Medulla oblongata (tissue), 1 donor: ENCODE data around the gene P3H4.

Experiments used
- DNase-seq: peaks from one replicate; pipeline ENCODE4 v3.0.0-alpha.2; 2015; ENCODE audit errors: extremely low spot score

The P3H4 gene

DNA sequence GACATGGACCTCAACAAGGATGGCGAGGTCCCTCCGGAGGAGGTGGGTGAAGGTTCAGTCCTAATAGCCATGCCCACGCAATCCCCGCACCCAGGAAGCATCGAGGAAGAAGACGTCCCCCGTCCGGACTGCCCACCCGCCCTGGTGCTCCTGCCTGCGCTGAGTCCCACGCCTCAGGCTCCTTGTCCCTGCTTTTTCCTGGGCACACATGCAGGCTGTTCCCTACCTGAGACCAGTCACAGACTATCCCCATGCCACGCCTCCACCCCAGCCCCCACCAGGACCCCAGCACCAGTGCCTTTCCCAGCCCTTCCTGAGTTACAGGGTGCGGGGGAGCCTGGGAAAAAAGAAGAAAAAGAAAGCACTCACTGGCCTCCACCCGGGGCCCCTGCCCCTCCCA is 10.0 kb upstream of the P3H4 start:
- no peak for DNase-seq

DNA sequence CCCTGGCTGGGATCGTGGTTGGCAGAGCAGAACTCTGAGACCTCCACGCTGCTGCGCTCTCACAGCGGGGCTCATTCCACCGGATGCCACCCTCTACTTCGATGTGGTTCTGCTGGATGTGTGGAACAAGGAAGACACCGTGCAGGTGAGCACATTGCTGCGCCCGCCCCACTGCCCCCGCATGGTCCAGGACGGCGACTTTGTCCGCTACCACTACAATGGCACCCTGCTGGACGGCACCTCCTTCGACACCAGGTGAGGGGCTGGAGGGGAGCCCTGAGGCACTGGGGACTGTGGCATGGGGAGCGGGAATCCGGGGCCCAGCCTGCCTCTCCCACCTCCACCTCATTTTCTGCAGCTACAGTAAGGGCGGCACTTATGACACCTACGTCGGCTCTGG is 6.3 kb upstream of the P3H4 start:
- no peak for DNase-seq

DNA sequence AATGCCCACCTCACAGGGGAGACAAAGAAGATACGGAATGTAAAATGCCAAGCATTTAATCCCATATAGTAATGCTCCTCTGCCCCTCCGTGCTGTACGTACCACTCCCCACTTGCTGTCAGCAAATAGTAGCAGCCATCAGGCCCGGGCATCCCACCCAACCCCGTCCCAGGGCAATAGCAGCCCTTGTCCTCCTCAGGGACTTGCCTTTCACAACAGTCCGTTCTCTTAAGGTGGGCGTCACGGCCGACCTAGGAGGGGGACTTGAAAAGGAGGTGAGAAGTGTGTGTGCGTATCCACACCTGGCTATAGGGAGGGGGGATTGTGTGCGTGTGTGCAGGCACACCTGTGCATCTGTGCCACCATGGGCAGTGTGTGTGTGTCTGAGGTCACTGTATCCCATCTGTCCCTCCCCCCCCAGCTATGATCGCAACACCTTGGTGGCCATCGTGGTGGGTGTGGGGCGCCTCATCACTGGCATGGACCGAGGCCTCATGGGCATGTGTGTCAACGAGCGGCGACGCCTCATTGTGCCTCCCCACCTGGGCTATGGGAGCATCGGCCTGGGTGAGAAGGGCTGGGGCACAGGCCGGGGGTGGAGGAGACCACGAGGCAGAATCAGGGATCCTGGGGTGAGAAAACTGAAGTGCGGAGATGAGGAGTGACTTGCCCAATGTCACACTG is 5.0 kb upstream of the P3H4 start:
- DNase-seq, result no peak

DNA sequence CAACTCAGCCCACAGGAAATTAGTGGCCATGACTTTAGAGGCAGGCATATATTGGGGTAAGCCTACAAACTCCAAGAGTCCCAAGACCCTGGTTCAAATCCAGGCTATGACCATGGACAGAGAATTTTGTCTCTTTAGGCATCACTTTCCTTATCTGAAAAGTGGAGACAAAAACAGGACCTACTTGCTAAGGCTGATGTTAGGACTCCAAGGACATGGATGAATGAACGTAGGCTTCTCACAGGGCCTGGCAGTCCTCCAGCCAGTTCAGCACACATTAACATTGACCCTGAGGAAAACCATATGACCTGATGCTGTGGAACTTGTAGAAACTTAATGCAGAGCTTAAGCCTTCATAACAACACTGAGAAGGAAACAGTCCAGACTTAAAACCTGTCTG is 2.4 kb upstream of the P3H4 start:
- DNase-seq, result no peak

DNA sequence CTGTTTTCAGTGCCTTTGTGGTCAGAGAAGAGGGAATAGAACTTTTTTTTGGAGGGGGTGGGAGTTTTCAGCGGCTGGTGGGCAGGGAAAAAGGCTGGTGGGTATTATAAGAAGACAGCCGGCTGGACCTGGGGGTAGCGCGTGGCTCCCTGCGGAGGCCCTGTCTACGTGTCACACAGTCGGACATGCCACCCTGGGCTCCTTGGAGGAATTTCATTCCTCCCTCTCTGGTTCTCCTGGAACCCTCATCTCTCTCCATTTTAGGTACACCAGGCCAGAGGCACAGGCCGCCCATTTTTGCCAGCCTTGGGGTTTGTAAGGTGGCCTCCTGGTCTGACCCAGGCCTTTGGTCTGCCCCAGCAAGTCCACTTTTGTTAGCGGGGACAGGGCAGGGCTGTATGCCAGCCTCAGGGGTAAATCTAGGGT is 2.0 kb upstream of the P3H4 start:
- no peak for DNase-seq

DNA sequence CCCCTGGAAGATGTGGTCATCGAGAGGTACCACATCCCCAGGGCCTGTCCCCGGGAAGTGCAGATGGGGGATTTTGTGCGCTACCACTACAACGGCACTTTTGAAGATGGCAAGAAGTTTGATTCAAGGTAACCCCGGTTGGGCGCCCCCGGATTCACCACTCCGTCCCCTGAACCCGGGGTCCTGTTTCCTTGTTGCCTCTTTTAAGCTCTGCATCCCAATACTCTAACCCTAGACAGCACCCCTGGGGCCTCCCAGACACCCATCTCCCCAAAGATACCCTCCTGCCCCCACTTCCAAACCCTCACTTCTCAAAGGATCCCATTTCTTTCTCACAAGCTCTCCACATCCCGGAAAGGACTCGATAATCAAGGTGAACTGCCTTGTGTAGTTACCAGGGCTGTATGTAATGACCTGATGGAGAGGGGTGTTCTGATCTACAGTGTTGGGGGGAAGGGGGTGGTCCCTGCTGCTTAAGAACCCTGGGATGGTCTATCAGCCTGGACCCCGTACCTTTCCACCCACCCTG is 1.5 kb upstream of the P3H4 start:
- no peak for DNase-seq

DNA sequence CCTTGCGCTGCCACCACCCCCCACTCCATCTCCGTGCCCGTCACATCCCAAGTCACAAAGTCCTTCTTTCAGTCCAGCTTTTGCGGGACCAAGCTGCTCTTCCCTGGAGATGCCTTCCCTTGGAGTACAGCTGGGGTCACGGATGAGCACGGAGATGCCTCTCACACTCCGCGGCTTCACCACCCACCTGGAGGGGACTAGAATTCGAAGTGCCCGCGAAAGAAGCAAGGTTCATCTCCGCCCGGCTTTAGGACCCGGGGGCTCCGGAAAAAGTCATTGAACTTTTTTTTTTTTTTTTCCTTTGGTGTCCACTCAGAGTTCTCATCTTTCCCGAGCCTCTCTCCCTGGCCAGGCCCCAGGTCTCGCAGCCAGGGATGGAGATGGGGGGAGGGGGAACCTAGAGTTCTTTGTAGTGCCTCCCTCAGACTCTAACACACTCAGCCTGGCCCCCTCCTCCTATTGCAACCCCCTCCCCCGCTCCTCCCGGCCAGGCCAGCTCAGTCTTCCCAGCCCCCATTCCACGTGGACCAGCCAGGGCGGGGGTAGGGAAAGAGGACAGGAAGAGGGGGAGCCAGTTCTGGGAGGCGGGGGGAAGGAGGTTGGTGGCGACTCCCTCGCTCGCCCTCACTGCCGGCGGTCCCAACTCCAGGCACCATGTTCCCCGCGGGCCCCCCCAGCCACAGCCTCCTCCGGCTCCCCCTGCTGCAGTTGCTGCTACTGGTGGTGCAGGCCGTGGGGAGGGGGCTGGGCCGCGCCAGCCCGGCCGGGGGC is 817 bp upstream of the P3H4 start, which contains the start of gene FKBP10:
Gene FKBP10 (plus strand): TSS at position 624 of the 771 bp plus-strand sequence. CDS start 31 bp downstream, at position 655.
- DNase-seq, result peak; percentile 57

DNA sequence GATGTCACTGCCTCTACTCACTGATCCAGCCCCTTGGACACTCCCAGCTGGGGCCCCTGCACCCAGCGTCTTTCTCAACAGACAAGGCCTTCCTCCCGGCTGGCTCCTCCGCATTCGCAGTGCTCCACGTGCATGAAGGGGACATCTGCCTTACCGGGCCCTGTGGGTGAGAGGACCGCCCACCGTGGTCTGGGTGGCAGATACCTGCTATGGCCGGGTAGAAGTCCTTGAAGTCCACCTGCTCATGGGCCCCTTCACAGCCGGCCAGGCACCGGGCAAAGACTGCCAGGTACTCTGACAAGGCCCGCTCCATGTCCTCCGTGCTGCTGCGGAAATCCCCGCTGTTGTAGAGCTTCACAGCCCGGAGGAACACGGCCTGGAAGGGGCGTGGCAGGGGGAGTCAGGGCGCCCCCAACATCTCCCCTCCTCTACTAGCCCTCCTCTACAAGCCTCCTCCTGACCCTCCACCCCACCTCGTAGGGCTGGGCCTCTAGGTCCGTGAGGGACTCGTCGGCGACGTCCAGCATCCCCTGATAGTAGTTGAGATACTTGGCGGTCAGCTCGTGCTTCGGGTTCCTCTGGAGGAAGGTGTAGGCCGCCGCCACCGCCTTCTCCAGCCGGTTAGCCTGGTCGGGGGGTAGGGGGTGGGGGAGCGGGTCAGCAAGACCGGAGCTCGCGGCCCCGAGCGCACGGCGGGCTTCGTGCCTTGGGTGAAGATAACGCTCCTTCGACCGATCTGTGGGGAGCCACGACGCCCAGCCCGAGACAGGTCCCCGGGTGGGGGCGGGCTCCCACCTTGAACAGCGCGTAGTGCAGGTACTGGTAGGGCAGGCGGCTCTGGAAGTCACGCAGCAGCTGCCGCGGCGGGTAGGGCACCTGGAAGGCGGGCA is 845 bp downstream of the P3H4 start:
- no peak for DNase-seq

DNA sequence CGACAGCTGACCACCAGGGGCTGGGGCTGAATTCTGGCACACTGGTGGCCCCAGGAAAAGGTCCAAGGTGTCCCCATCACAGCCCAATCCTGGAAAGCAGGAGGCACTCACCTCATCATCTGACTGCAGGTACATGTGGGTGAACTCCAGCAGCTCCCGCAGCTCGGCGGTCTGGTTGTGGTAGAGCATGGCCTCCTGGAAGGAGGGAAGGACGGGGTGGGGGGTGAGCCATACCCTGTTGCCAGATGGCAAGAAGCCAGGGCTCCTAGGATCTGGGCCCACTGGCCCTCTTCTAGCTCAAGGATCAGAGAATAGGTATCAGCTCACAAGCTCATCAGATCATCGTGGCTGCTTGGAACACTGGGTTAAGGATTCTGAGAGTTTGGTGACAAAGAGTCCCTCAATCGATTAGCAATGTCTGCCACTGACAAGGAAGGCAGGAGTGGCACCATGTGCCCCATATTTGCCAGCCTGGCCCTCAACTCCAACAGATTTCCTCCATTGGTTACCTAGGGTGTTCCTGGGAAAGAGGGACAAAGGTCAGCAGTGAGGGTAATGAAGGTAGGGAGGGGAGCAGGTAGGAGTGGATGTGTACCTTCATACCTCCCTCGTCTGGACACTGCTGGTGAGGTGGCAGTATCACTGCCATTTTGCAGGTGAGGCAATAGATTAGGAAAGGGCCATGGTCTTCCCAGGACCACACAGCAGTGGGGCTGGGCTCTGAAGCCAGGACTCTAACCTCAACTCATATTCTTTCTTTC is 4.9 kb downstream of the P3H4 start:
- DNase-seq, result no peak

DNA sequence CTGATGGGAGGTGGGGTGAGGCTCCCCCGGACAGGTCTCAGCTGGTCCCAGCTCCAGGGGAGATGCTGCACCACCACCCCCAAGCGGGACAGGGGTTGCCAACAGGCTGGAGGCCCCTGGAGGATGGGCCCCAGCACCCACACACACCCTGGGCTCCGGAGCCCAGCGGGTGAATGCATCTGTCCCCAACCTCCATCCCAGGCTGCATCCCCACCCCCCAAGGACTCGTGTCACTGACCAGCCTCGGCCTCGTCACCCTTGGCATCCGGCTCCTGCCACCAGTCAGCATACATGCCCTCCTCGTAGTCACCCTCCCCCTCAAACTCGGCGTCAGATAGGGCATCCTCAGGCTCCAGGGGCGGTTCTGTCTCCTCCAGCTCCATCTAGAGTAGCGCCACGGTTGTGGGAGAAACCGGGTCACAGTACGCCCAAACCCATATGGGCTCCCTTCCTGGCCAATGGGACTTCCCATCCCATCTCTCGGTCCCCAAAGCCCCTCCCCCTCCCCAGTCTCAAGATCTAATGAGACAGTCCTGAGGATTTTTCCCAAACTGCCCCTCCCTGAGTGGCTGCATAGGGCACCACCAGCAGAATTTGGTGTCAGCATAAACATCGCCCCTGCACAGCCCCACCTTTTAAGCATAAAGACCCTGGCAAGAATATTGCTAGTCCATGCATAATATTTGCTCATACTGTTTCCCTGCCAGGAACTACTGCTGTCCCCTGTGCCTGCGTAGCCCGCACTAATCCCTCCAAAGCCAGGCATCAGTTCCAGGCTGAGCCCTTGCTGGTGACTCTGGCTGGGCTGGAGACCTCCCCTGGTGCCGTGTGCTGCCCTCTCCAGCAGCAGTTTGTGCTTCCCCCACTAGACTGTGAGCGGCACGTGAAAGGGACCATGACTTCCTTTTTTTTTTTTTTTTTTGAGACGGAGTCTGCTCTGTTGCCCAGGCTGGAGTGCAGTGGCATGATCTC is 8.4 kb downstream of the P3H4 start:
- DNase-seq, result no peak

DNA sequence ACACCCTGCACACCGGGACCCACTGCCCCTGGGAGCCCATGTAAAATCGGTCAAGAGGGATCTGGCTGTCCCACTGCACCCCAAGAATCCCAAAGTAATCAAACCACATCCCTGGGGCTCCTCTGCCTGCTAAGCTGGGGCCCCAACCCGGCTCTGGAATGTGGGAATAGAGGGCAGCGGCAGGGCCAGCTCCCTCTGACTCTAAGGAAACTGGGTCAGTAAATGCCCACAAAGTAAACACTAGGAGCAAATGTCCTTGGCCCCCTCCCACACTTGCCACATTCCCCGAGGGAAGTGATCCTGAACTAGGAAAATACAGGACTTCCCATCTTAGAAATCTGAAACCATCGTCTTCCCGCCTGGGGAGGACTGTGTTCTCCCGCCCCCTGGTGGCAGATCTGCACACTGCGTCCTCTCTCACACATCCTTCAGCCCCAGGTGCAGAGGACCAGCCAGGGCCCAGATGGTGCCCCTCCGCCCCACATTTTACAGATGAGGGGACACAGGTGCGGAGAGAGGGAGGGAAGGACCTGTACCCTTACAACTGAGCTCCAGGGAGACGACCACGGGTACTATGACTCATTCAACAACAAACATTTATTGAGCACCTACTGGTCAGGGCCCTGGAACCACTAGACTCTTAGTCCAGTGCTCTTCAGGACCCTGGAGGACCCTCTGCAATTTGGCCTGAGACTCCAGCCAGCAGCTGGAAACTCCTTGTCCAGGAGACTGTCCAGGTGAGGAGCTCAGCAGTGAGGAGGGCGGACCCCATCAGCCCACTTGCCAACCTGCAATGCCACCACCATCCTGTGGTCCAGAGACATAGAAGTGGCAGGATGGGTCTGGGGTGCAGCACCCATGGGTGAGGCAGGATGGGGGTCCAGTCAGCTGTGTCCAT is 10.1 kb downstream of the P3H4 start:
- peak; percentile 86 for DNase-seq

DNA sequence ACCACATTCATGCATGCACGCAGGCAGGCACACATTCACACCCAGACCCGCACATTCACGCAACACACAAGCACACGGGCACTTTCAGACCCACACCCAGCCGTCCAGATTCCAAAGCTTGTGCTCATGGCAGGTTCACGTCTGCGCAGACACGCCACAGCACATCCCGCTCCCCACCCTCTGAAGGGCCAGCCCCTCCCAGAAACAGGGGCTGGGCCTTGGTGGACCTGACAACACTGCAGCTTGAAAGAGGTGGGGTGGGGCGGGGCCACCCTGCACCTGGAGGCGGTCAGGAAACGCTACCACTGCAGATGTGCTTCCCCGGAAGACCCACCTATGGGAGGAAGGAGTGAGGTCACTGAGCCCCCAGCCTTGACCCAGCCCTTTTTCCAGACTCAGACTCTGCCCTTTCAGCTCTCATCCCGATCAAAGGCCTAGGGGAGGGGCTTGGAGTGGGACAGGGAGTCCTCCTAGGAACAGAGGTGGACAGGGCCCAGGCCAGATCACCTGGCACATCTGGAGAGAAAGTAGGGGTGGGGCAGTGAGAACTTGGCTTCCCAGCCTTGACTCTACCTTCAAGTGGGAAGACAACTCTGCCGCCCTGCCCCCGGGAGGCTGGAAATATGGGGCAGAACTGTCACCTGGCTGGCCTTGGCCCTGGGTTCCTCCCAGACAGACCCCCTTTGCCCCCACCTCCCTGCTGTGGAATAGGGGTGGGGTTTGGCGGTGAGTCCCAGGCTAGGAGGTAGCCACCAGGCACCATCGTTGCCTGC is 11.0 kb downstream of the P3H4 start:
- no peak for DNase-seq

DNA sequence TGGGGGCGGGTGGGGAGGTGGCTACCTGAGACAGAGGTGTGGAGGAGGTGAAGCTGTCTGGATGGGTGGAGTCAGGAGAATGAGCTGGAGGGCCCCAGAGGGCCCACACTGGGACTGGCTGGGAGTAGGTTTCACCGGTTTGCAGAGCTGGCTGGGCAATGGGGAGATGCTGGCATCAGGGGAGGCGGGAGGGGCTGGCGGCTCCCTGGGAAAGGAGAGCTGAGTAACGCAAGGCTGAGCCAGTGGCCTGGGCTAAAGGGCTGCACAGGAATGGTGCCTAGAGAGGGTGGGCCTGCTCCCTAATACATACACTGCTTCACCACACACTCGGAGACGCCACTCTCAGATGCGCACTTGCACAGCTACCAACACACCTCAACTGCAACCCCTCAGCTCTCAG is 12.4 kb downstream of the P3H4 start:
- DNase-seq, result no peak

DNA sequence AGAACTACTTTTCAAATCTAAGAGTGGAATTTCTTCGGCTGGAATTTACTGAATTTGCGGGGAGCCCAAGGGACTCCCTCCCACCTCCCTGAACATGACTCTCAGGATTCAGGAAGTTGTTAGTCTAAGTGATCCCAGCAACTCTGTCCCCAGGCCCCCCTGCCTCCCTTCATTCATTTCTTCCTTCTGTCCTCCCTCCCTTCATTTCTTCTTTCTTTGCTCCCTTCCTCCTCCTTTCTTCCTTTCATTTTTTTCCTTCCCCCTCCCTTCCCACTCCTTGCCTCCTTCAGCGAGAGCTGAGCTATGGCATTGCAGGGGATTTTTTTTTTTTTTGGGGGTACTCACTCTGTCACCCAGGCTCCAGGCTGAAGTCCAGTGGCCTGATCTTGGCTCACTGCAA is 14.4 kb downstream of the P3H4 start:
- no peak for DNase-seq

DNA sequence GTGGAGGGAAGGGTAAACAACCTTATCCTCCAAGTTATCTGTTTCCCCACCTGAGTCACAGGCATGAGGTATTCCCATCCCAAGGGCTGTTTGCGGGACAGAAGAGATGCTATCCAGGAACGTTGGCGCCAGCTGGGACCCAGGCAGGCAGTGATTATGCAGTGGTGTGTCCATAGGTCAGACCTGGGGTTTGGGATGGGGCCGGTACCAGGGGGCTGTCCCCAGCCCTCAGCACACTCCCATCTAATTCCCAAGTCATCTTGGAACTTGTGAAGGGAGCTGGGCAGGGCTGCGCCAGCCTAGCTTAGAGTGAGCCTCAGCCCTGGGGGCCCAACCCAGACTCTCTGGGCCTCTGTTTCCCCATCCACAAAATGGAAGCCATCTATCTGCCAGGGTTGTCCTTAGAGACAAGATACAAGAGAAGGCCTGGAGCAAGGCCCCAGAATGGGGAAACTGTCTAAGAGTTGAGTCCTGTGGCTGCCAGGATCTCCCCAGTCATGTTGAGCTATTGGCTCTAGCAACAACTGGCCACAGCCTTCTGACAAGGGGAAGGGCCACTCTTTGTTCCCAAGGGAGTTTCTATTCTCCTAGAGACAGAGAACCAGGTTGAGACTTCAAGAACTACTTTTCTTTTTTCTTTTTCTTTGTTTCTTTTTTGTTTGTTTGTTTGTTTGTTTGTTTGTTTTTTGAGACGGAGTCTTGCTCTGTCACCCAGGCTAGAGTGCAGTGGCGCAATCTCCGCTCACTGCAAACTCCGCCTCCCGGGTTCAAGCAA is 15.4 kb downstream of the P3H4 start:
- DNase-seq, result no peak

DNA sequence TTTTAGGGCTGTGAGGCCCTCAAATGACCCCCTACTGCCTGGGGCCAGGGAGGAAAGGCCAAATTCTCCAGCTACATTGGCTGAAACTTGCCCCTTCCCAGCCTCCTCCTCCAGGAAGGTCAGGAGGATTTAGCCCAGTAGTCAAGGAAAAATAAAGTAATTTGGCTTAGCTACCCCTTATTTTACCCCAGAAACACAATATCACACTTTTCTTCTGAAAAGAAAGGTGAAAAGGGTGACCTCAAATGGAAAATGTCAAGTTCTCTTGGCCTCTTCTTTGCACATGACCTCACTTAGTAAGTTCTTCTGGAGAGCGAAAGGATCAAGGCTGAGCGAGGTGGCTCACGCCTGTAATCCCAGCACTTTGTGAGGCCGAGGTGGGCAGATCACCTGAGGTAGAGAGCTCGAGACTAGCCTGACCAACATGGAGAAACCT is 17.2 kb downstream of the P3H4 start:
- DNase-seq, result no peak

DNA sequence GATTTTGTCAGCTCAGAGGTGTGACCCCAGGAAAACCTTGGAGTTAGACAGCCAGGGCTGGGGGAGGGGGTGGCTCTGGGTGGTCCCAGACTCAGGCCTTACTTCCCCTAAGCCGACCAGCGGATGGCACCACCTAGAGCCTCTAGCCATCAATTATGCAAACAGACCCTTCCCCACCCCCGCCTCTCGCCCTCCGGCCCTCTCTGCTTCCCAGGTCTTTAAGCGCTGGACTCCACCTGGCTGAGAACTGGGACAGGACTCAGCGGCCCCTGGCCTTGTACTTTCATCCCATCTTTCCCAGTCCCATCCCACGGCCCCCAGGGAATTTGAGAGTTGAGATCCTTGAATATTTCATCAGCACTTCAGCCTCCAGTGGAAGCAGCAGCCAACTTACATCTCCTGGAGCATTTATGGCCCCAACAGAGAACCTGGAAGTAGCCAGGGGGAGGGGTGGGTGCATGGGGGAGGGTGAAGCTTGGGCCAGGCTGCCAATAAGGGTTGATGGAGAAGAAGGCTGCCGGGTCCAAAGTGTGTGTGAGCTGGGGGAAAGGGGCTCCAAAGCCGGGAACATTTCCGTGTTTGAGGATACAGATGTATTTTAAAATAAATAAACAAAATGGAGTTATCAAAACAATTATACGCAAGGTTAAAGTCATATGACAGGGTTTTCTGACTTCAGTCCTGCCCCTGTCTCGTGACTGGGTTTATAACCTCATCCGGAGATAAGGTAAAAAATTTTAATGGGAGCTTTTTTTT is 17.8 kb downstream of the P3H4 start:
- no peak for DNase-seq
